Kidney epithelial cell (primary cell): ENCODE measurements around the gene WDR43. TPM values are rescaled to one million over a fixed set of nuclear protein-coding genes. Genes with fewer than 3 reads are reported as not detected.

Experiments
- DNase-seq: peaks from one replicate; pipeline ENCODE4 v3.0.0-alpha.2; 2010; ENCODE audit warnings: low read depth
- H3K27me3 ChIP-seq: 2 replicates; pipeline ENCODE4 v1.6.0; 2011; ENCODE audit warnings: low read length; ENCODE audit not compliant: control insufficient read depth, insufficient read depth
- H3K36me3 ChIP-seq: 2 replicates; pipeline ENCODE4 v1.5.1; 2011; ENCODE audit warnings: low read length; ENCODE audit not compliant: control insufficient read depth, insufficient read depth
- H3K4me3 ChIP-seq: 2 replicates; pipeline ENCODE4 v1.5.1; 2011; ENCODE audit warnings: low read depth, mild to moderate bottlenecking, control low read depth, low read length
- CTCF ChIP-seq: IDR thresholded peaks from 2 replicates; pipeline ENCODE4 v1.5.1; 2011; ENCODE audit warnings: mild to moderate bottlenecking, moderate library complexity, low read length, control low read depth, inconsistent platforms; ENCODE audit not compliant: insufficient read depth, poor library complexity, severe bottlenecking
- total RNA-seq: library from RNA; depleted of rRNA; stranded (reverse); fragments of >200 nt; gene quantifications from 2 replicates; pipeline ENCODE4 v1.2.3, GENCODE V29; 2015

Gene WDR43
- total RNA-seq, 1 donor from 2014 or later = 66.0 TPM

- DNase-seq = no peak
- TF ChIP-seq CTCF = no peak
- H3K4me3 ChIP-seq = no peak overlapping the region
- H3K36me3 ChIP-seq = no peaks in the 10 kb centered on the region
- H3K27me3 ChIP-seq = no peaks in the 10 kb centered on the region
Measured at GRCh38 chr2:28930205-28930604, 35.7 kb downstream of the WDR43 start.

GRCh38 chr2:28934769-28935168 is 40.3 kb downstream of the WDR43 start:
- H3K4me3 ChIP-seq = no peak overlapping the region
- TF ChIP-seq CTCF = no peak
- H3K36me3 ChIP-seq = no peaks in the 10 kb centered on the region
- H3K27me3 ChIP-seq = no peaks in the 10 kb centered on the region
- DNase-seq = no peak

GRCh38 chr2:28941008-28941407 is 46.5 kb downstream of the WDR43 start:
- Histone ChIP-seq H3K4me3 (no peak overlapping the region), H3K36me3 (no peaks in the 10 kb centered on the region), H3K27me3 (no peaks in the 10 kb centered on the region)
- DNase-seq = no peak
- TF ChIP-seq CTCF = no peak

GRCh38 chr2:28944535-28945248 is 50.2 kb downstream of the WDR43 start:
- Histone ChIP-seq H3K36me3 (peaks cover 1% of the 10 kb centered on the region), H3K27me3 (no peaks in the 10 kb centered on the region), H3K4me3 (no peak overlapping the region)
- no peak for TF ChIP-seq CTCF
- DNase-seq = no peak

- DNase-seq = no peak
- Histone ChIP-seq H3K27me3 (no peaks in the 10 kb centered on the region), H3K36me3 (peaks cover 1% of the 10 kb centered on the region), H3K4me3 (no peak overlapping the region)
- no peak for TF ChIP-seq CTCF
Measured at GRCh38 chr2:28948160-28948559, 53.7 kb downstream of the WDR43 start.

- DNase-seq = no peak
- H3K27me3 ChIP-seq = no peaks in the 10 kb centered on the region
- TF ChIP-seq CTCF = no peak
- H3K4me3 ChIP-seq = no peak overlapping the region
- H3K36me3 ChIP-seq = peaks cover 1% of the 10 kb centered on the region
Measured at GRCh38 chr2:28949190-28949589, 54.7 kb downstream of the WDR43 start.
